ENCODE data around the gene ZNF32. TPM values are rescaled to one million over a fixed set of nuclear protein-coding genes. Genes with fewer than 3 reads are reported as not detected.

Gene ZNF32
- total RNA-seq, 1 experiment from 2014 or later: 23.9 TPM

DNA sequence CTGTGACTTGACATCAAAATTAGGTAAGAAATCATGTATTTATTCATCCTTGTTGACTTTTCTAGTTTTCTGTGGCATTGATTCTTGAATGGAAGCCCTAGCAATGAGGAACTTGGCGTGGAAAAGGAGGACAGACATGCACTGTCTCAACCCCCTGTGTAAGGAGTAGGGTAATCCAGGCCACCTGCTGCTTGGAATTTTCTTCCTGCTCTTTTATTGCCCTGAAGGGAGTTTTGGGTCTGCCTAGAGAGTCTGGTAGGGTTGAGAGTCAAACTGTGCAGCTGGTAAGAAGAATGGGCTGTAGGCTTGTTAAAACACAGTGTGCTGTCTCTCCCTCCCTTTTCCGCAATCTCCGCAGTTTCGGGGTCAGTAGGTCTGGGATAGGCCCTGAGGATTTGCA, 19.7 kb downstream of the ZNF32 start:
- TF ChIP-seq, protein P1, sequence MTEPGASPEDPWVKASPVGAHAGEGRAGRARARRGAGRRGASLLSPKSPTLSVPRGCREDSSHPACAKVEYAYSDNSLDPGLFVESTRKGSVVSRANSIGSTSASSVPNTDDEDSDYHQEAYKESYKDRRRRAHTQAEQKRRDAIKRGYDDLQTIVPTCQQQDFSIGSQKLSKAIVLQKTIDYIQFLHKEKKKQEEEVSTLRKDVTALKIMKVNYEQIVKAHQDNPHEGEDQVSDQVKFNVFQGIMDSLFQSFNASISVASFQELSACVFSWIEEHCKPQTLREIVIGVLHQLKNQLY (CRISPR knock-in tag; IDR thresholded peaks at IDR 0.05): no peak
- TF ChIP-seq, protein P2, sequence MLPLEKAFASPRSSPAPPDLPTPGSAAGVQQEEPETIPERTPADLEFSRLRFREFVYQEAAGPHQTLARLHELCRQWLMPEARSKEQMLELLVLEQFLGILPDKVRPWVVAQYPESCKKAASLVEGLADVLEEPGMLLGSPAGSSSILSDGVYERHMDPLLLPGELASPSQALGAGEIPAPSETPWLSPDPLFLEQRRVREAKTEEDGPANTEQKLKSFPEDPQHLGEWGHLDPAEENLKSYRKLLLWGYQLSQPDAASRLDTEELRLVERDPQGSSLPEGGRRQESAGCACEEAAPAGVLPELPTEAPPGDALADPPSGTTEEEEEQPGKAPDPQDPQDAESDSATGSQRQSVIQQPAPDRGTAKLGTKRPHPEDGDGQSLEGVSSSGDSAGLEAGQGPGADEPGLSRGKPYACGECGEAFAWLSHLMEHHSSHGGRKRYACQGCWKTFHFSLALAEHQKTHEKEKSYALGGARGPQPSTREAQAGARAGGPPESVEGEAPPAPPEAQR (CRISPR knock-in tag; IDR thresholded peaks at IDR 0.05): no peak
- TF ChIP-seq NFATC4 (CRISPR knock-in tag; IDR thresholded peaks at IDR 0.05) (no peak), ZBTB21 (CRISPR knock-in tag; IDR thresholded peaks at IDR 0.05; ENCODE audit: borderline replicate concordance) (no peak), ZNF263 (CRISPR knock-in tag; IDR thresholded peaks at IDR 0.05; ENCODE audit: low read depth) (no peak), JAZF1 (CRISPR knock-in tag; IDR thresholded peaks at IDR 0.05) (no peak), ZNF219 (CRISPR knock-in tag; IDR thresholded peaks at IDR 0.05; ENCODE audit: borderline replicate concordance) (no peak), CREM (CRISPR knock-in tag; IDR thresholded peaks at IDR 0.05) (no peak), ETV6 (CRISPR knock-in tag; IDR thresholded peaks at IDR 0.05) (no peak), CBFB (CRISPR knock-in tag; IDR thresholded peaks at IDR 0.05; ENCODE audit: low read depth) (no peak), TEAD1 (CRISPR knock-in tag; IDR thresholded peaks at IDR 0.05) (no peak), ZNF138 (CRISPR knock-in tag; conservative IDR thresholded peaks at IDR 0.05) (no peak)
- TF ChIP-seq, protein P3, sequence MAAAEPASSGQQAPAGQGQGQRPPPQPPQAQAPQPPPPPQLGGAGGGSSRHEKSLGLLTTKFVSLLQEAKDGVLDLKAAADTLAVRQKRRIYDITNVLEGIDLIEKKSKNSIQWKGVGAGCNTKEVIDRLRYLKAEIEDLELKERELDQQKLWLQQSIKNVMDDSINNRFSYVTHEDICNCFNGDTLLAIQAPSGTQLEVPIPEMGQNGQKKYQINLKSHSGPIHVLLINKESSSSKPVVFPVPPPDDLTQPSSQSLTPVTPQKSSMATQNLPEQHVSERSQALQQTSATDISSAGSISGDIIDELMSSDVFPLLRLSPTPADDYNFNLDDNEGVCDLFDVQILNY (CRISPR knock-in tag; IDR thresholded peaks at IDR 0.05): no peak
- TF ChIP-seq, protein P4, sequence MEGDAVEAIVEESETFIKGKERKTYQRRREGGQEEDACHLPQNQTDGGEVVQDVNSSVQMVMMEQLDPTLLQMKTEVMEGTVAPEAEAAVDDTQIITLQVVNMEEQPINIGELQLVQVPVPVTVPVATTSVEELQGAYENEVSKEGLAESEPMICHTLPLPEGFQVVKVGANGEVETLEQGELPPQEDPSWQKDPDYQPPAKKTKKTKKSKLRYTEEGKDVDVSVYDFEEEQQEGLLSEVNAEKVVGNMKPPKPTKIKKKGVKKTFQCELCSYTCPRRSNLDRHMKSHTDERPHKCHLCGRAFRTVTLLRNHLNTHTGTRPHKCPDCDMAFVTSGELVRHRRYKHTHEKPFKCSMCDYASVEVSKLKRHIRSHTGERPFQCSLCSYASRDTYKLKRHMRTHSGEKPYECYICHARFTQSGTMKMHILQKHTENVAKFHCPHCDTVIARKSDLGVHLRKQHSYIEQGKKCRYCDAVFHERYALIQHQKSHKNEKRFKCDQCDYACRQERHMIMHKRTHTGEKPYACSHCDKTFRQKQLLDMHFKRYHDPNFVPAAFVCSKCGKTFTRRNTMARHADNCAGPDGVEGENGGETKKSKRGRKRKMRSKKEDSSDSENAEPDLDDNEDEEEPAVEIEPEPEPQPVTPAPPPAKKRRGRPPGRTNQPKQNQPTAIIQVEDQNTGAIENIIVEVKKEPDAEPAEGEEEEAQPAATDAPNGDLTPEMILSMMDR (IDR thresholded peaks at IDR 0.05): no peak
- TF ChIP-seq, protein P5, sequence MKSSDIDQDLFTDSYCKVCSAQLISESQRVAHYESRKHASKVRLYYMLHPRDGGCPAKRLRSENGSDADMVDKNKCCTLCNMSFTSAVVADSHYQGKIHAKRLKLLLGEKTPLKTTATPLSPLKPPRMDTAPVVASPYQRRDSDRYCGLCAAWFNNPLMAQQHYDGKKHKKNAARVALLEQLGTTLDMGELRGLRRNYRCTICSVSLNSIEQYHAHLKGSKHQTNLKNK (CRISPR knock-in tag; IDR thresholded peaks at IDR 0.05): no peak
- H3K27me3 Mint-ChIP-seq (ENCODE audit: low read depth): peaks cover under 1% of the 10 kb centered on the region; the same call in 1 of the 2 replicates
- H3K4me3 Mint-ChIP-seq: no peak overlapping the region

DNA sequence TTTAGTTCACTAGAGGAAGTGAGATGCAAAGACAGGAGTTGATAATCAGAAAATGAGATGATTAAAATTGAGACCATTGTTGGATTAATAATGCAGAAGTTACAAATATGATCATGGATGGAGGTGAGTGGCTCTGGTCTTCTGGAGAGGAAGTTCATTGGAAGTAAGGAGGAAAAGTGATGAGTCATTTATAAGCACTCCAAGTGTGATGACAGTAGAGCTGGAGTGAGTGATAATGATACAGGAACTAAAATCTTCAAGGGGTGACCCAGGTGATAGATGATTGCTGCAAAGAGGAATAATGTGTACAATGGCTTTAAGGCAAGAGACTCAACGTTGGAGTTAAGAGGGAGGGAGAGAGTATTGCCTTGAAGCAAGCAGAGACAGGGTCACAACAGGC, 20.7 kb downstream of the ZNF32 start:
- H3K27ac Mint-ChIP-seq: no peak overlapping the region
- CTCF ChIA-PET: no interaction called here
- no peaks in the 10 kb centered on the region for H3K4me1 Mint-ChIP-seq
- no peak for TF ChIP-seq ZNF416 (CRISPR knock-in tag; IDR thresholded peaks at IDR 0.05)
- TF ChIP-seq CREM (CRISPR knock-in tag; IDR thresholded peaks at IDR 0.05): no peak
- TF ChIP-seq, protein P6, sequence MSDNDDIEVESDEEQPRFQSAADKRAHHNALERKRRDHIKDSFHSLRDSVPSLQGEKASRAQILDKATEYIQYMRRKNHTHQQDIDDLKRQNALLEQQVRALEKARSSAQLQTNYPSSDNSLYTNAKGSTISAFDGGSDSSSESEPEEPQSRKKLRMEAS (CRISPR knock-in tag; IDR thresholded peaks at IDR 0.05): no peak
- TF ChIP-seq GRHL2 (CRISPR knock-in tag; IDR thresholded peaks at IDR 0.05; ENCODE audit: insufficient replicate concordance, severe bottlenecking): no peak
- TF ChIP-seq ZNF671 (CRISPR knock-in tag; IDR thresholded peaks at IDR 0.05): no peak
- TF ChIP-seq NFE2L1 (CRISPR knock-in tag; IDR thresholded peaks at IDR 0.05): no peak
- no peak for TF ChIP-seq ZNF138 (CRISPR knock-in tag; conservative IDR thresholded peaks at IDR 0.05)
- no peak for TF ChIP-seq SMAD4 (CRISPR knock-in tag; IDR thresholded peaks at IDR 0.05)
- no peak for TF ChIP-seq ESRRA (CRISPR knock-in tag; IDR thresholded peaks at IDR 0.05; ENCODE audit: borderline replicate concordance)
- TF ChIP-seq, protein P7, sequence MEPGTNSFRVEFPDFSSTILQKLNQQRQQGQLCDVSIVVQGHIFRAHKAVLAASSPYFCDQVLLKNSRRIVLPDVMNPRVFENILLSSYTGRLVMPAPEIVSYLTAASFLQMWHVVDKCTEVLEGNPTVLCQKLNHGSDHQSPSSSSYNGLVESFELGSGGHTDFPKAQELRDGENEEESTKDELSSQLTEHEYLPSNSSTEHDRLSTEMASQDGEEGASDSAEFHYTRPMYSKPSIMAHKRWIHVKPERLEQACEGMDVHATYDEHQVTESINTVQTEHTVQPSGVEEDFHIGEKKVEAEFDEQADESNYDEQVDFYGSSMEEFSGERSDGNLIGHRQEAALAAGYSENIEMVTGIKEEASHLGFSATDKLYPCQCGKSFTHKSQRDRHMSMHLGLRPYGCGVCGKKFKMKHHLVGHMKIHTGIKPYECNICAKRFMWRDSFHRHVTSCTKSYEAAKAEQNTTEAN (CRISPR knock-in tag; IDR thresholded peaks at IDR 0.05): no peak
- TF ChIP-seq OVOL2 (CRISPR knock-in tag; IDR thresholded peaks at IDR 0.05; ENCODE audit: borderline replicate concordance): no peak
- TF ChIP-seq, protein P8, sequence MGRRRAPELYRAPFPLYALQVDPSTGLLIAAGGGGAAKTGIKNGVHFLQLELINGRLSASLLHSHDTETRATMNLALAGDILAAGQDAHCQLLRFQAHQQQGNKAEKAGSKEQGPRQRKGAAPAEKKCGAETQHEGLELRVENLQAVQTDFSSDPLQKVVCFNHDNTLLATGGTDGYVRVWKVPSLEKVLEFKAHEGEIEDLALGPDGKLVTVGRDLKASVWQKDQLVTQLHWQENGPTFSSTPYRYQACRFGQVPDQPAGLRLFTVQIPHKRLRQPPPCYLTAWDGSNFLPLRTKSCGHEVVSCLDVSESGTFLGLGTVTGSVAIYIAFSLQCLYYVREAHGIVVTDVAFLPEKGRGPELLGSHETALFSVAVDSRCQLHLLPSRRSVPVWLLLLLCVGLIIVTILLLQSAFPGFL (CRISPR knock-in tag; IDR thresholded peaks at IDR 0.05; ENCODE audit: borderline replicate concordance): no peak
- no peak overlapping the region for H3K4me3 Mint-ChIP-seq
- no peaks in the 10 kb centered on the region; the same call in 1 of the 2 replicates for H3K27me3 Mint-ChIP-seq (ENCODE audit: low read depth)
- POLR2A ChIA-PET: no interaction called here
- no peak for ATAC-seq
- no peaks in the 10 kb centered on the region for H3K36me3 Mint-ChIP-seq
- peaks cover 29% of the 10 kb centered on the region for H3K9me3 Mint-ChIP-seq
- DNase-seq (ENCODE audit: low spot score): no peak

More for the DNA sequence above, 19.7 kb downstream of the ZNF32 start:
- POLR2A ChIA-PET: no interaction called here
- Mint-ChIP-seq H3K27ac (no peak overlapping the region), H3K36me3 (peaks cover 2% of the 10 kb centered on the region), H3K4me1 (no peaks in the 10 kb centered on the region), H3K9me3 (peaks cover 31% of the 10 kb centered on the region)
- DNase-seq (ENCODE audit: low spot score) (no peak), ATAC-seq (no peak)
- CTCF ChIA-PET: no interaction called here

All from WTC11 (cell line).